Left forelimb (tissue), 1 donor: ENCODE measurements around the gene SSC5D.
"Not testable (repeated sequence)": the region's sequence is repeated elsewhere in the genome, so short reads cannot be mapped to it uniquely, and the experiment has no call there.

Source experiments
- DNase-seq: peaks from one replicate; pipeline ENCODE4 v3.0.0-alpha.2; 2018; ENCODE audit warnings: low spot score

The SSC5D gene

GRCh38 chr19:55486971-55487923 is 989 bp upstream of the SSC5D start:
- DNase-seq, result peak; percentile 92

- DNase-seq, result no peak
These were observed 912 bp downstream of the SSC5D start for GRCh38 chr19:55488986-55489710.

- no peak for DNase-seq
These were observed 1.7 kb downstream of the SSC5D start for GRCh38 chr19:55489711-55490477.

GRCh38 chr19:55490478-55491432 is 2.5 kb downstream of the SSC5D start:
- peak; percentile 66 for DNase-seq

- peak; percentile 62 for DNase-seq
These were observed 3.5 kb downstream of the SSC5D start for GRCh38 chr19:55491546-55492360.

GRCh38 chr19:55492362-55492944 is 4.2 kb downstream of the SSC5D start:
- DNase-seq, result no peak

- peak; percentile 79 for DNase-seq
These were observed 4.9 kb downstream of the SSC5D start for GRCh38 chr19:55493052-55493644.

- no peak for DNase-seq
These were observed 5.5 kb downstream of the SSC5D start for GRCh38 chr19:55493645-55494171.

GRCh38 chr19:55494172-55494761 is 6.0 kb downstream of the SSC5D start:
- peak; percentile 65 for DNase-seq

- no peak for DNase-seq
These were observed 7.6 kb downstream of the SSC5D start for GRCh38 chr19:55495646-55496349.

GRCh38 chr19:55496820-55497219 is 8.6 kb downstream of the SSC5D start:
- not testable (repeated sequence) for DNase-seq

- DNase-seq, result peak; percentile 56
These were observed 9.5 kb downstream of the SSC5D start for GRCh38 chr19:55497763-55498162.

- DNase-seq, result no peak
These were observed 10.1 kb downstream of the SSC5D start for GRCh38 chr19:55498246-55498840.

GRCh38 chr19:55500368-55500952 is 12.2 kb downstream of the SSC5D start:
- no peak for DNase-seq

GRCh38 chr19:55502197-55502952 is 14.1 kb downstream of the SSC5D start:
- no peak for DNase-seq

GRCh38 chr19:55503157-55503501 is 14.9 kb downstream of the SSC5D start:
- DNase-seq, result no peak
